KBM-7 (cell line): ENCODE results near the gene RFX1.
"Not testable (repeated sequence)": the region's sequence is repeated elsewhere in the genome, so short reads cannot be mapped to it uniquely, and the experiment has no call there.

ENCODE experiments used
- DNase-seq: peaks from one replicate; pipeline ENCODE4 v3.0.0-alpha.2; 2015
- in situ Hi-C: fragments of 300-500 bp; cut with MboI; formaldehyde crosslinking; loops from 2 replicates; pipeline ENCODE4 v1.14.3; 2020; ENCODE audit warnings: low sequenced_read_pairs, low pct_unique_long_range_greater_than_20kb, mixed read lengths

RFX1 gene

DNA sequence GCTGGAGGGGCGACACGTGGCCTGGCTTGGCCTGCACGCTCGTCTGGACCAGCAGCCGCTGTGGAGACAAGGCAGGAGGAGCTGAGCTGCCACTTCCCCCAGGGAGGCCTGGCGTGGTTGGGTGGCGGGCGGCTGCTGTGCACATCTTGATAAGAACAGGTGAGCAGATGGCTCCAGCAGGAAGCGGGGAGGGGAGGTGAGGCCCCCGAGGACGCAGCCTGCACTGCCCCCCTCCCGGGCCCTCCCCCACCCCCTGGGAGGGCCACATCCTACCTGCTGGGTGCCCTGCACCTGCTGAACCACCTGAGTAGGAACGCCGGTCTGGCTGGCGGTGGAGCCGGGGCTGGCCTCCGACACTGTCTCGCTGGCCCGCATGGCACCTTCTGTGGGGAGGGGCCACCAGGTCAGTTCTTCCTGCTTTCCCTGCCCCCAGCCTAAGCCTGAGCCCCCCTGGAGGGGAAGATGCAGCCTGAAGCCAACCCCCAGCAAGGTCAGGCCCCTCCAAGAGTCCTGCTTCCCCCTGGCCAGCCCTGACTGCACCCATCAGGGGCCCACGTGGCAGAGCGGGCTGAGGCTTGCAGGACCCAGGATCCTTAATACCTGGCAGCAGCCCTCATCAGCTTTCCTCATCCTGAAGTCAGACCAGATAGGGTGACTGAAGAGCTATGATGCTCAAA is 22.8 kb downstream of the RFX1 start:
- in situ Hi-C loops = no loop called here
- no peak for DNase-seq

DNA sequence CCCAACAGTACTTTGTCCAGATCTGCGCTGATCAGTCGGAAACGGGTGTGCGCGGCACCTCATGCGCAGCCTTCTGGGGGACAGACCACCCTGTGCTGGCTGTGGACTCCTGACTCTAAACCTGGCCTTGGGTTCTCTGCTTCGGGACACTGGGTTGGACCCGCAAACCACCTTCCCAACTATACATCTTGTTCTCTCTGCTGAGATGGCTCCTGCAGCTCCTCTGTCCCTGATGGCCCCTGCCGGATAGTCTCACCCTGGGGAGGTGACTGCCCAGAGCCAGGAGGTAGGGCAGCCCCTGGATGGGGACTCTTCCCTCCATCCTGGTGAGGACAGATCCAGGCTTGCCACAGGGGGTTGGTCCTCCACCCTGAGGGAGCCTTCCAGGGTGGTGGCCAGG is 23.3 kb downstream of the RFX1 start:
- in situ Hi-C loops = no loop called here

DNA sequence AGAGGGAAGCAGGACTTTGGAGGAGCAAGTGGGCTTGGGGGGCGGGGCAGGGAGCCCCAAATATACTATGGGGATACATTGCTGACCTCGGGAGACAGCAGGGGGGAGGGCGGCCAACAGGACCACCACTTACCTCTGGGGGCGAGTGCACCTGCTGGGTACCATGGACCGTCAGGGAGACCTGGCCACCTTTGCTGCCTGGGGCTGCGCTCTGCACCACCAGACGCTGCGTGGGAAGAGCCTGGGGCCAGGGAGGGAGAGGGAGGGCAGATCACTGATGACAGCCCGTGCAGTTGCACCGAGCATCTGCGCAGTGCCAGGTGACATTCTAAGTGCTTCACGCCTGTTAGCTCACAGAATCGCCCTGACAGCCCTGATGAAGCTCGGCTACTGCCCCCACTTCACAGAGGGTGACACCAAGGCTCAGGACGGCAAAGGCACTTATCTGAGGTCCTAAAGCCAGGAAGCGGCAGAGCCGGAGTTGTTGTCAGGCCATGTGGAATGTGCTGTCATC is 24.1 kb downstream of the RFX1 start:
- in situ Hi-C loops = no loop called here
- no peak for DNase-seq

More for the DNA sequence above, 23.3 kb downstream of the RFX1 start:
- no peak for DNase-seq

DNA sequence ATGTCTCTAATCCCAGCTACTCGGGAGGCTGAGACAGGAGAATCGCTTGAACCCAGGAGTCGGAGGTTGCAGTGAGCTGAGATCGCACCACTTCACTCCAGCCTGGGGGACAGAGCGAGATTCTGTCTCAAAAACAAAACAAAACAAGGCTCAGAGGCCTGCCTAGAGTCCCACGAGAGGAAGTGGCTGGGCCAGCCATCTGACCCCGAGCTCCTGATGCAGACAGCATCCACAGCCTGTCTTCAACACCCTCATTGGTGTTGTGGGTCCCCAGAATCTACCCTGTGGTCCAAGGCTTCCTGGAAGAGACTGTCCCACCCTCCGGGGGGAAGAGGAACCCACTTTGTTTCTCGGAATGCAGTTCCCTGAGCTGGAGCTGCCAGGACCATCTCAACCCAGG is 24.7 kb downstream of the RFX1 start:
- in situ Hi-C loops = no loop called here
- DNase-seq = no peak

DNA sequence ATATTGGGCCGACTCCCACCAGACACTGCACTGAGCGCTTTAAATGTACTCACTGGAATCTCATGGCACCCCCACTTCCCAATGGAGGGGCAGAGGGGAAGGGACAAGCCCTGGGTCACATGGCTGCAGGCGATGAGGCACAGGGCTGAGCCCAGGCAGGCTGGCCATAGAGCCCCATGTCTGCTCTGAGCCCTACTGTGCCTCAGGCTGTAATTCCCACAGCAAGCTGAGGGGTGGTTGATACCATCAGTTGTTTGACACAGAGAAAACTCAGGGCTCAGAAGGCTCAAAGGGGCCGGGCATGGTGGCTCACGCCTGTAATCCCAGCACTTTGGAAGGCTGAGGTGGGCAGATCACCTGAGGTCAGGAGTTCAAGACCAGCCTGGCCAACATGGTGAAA is 25.1 kb downstream of the RFX1 start:
- in situ Hi-C loops = no loop called here
- DNase-seq = no peak

DNA sequence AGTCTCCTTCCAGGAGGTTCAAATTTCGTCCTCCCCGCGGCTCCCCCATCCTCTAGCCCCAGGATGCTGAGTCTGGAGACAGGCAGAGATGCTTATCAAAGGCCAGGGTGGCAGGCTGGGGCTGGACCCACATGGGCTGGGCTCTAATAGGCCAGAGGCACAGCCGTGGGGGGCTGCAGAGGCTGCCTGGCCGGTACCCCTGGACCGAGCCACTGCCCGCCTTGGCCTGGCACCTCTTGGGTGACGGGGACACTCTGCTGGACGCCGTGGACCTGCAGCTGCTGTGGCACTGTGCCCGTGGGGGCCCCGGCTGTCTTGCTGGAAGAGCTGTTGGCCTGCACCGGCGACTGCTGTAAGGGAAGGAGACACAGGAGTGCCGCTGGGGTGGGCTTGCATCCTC is 25.8 kb downstream of the RFX1 start:
- no peak for DNase-seq
- in situ Hi-C loops = no loop called here

DNA sequence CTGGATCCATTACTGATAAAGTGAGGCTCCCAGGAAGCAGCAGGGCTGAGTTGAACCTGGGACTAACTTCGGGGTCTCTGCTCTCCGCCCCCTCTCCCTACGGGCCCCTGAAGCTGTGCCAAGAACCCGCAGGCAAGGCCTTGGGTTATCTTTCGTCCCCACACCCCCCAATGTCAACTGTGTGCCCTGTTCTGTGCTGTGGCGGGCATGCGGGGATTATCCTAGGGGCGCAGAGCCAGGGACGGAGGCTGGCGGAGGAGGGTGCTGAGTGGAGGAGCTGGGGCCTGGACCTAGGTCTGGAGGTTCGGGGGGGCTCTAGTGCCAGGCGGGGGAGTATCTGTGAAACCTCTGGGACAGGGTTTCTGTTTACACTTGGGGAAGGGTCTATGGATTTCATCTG is 26.4 kb downstream of the RFX1 start:
- in situ Hi-C loops = no loop called here
- no peak for DNase-seq

DNA sequence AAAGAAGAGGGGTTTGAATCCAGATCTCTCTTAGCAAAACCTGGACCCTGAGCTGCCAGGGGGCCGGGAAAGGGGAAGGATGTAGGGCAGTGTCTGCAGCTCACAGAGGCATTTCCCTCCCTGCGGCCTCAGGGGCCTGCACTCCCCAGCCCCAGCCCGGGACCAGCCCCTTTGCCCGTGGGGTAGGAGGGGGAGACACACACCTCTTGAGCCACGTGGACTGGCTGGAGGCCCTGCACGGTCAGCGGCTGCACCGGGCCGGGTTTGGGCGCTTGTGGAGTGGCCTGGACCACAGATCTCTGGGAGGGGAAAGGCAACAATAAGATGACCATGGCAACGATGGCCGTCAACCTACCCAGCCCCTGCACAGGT is 26.9 kb downstream of the RFX1 start:
- no peak for DNase-seq
- in situ Hi-C loops = no loop called here

DNA sequence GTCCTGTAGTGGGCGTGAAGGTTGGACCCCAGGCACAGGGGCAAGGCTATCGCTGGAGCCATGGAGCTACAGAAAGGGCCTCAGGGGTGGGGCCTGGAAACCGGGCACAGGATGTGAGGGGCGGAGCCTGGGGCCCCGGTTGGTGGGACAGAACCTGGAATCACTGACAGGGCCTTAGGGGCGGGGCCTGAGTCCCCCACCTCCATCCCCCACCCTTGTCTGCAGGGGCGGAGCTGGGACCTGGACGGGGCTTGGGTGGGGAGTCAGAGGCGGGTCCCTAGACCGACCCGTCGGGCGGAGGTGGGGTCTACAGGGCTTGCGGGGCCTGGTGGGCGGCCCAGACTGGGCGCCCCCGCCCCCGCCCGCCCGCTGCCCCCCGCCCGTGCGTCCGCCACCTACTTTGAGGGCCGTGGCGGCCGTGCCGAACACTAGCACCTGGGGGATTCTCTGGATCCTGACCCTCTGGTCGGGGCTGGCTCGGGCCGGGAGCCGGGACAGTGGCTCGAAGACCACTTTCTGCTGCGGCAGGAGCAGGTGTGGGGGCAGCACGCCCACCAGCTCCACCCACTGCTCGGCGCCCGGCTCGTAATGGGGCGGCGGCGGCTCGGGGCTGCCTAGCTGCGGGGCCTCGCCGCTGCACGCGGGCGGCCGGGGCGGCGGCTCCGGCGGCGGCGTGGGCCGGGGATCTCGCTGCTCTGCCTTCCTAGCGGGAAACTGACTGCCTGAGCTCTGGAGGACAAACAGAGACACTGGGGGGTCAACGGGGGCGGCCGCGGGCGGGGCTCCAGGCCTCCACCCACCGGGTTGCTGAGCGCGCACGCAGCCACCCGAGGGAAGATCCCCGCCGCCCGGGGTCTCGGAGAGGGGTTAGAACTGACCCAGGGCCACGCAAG is 27.5 kb downstream of the RFX1 start:
- DNase-seq = no peak
- in situ Hi-C loops = no loop called here

DNA sequence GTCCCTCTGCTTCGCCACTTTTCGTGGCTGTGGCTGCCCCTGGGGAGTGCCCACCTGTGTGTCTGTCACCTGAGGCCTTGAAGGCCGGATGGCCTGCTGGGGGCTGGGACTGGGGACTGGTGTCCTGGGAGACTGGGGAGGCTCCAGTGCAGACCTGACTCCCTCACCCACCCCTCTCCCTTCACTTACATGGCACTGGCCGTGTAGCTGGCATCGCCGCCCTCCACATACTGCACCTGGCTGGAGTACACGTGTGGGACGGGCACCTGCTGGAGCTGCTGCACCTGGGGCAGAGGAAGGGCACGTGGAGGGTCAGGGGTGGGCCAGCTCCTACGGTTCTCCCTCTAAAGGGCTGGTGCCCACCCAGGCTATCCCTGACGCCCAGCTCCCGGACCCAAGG is 28.3 kb downstream of the RFX1 start:
- no peak for DNase-seq

DNA sequence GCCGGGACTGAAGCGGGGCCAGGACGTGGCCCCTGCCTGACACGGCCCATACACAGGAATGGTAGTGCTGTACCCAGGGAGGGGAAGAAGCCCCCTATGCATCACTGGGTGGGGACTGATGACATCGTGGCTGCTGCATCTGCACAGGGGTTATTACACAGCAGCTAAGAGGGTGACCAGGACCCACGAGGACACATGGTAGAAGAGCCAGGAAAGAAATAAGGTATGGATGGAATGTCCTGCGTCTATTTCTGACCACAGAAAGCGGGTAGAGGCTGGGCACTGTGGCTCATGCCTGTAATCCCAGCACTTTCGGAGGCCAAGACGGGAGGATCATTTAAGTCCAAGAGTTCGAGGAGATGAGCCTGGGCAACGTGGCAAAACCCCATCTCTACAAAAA is 29.7 kb downstream of the RFX1 start:
- in situ Hi-C loops = no loop called here
- DNase-seq = no peak

More for the DNA sequence above, 28.3 kb downstream of the RFX1 start:
- in situ Hi-C loops = no loop called here

DNA sequence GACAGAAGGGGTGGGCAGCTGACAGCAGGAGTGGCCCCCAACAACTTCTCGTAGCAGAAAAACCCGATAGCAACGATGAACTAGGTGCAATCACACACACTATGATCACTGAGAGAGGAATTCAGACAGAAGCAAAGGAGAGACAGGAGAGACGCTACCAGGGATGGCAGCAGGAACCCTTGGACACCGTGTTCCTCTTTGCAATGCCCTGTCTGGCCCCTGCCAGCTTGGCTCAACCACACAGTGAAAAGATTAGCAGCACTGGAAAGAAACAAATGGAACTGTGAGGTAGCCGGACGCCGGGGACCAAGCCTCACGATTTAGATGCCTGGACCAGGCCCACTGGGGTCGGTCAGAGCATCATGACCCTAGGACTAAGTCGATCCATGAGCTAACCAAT is 30.2 kb downstream of the RFX1 start:
- in situ Hi-C loops = no loop called here
- no peak for DNase-seq

DNA sequence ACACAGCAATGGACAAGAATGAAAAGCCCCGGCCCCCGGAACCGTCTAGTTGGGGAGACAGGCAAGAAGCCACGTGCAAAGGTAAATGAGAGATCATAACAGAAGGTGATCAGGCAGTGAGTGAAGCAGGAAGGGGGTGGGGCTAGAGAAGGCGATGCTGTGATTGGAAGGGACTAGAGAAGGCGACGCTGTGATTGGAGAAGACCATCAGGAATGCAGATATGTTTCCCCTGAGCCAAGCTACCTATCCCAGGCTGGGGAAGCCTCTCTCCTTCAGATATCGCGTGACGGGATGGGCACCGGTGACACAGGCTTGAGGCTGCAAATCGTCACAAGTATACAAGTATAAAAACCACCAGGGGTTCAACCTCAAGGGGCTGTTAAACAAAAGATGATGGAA is 32.0 kb downstream of the RFX1 start:
- in situ Hi-C loops = no loop called here
- DNase-seq = no peak

DNA sequence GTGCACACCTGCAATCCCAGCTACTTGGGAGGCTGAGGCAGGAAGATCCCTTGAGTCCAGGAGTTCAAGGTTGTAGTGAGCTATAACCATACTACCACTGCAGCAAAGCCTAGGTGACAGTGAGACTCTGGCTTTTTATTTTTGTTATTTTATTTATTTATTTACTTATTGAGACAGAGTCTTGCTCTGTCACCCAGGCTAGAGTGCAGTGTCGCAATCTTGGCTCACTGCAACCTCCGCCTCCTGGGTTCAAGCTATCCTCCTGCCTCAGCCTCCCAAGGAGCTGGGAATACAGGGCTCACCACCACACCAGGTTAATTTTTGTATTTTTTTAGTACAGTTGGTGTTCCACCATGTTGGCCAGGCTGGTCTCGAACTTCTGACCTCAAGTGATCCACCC is 32.6 kb downstream of the RFX1 start:
- DNase-seq, in situ Hi-C loops: not testable (repeated sequence)

DNA sequence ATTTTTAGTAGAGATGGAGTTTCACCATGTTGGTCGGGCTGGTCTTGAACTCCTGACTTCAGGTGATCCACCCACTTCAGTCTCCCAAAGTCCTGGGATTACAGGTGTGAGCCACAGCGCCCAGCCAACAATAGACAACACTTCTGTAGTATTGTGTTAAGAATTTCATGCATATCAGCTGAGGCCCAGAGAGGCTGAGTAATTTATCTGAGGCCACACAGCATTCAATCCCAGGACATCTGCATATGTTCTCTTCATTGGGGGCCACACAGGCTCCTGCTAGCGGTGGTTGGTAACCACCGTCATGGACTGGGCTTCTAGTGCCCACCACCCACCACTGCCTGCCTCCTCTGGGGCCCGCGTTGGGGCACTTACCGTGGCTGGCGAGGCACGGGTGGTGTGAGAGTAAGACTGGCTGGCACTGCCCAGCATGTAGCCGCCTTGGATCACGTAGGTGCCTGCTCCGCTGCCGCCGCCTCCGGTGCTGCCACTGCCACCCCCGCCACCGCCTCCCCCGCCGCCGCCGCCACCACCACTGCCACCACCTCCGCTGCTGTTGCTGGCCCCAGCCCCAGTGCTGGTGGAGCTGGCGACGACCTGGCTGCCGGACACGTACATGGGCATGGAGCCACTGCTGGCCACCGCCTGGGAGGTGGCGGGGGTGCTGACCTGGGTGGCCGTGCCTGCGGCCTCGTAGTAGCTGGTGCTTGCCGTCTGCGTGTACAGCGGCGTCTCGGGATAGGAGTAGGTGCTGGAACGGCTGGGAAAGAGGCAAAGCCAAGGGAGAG is 33.6 kb downstream of the RFX1 start:
- in situ Hi-C loops = no loop called here

DNA sequence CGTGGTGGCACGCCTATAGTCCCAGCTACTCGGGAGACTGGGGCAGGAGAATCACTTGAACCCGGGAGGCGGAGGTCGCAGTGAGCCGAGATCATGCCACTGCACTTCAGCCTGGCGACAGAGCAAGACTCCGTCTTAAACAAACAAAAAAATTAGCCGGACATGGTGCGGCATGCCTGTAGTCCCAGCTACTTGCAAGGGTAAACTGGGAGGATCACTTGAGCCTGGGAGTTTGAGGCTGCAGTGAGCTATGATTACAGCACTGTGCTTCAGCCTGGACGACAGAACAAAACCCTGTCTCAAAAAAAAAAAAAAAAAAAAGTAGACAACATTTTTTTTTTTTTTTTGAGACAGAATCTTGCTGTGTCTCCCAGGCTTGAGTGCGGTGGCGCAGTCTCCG is 34.3 kb downstream of the RFX1 start:
- in situ Hi-C loops, DNase-seq: not testable (repeated sequence)

More for the DNA sequence above, 33.6 kb downstream of the RFX1 start:
- DNase-seq = no peak

DNA sequence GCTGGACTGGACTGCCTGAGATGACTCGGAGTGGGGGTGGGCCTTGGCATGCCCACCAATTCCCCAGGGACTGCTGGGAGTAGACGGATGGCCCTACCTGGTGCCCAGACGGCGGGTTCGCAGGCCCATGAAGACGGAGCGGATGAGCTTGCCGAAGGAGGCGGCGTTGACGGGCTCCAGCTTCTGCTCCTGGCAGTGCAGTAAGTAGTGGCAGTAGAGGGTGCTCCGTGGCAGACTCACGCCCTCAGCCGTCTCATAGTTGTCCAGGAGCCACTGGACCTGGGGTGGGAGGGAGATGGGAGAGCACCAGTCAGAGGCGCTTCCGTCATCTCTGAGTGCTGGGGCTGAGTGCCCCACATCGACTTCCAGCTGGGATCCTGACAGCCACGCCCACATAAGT is 36.2 kb downstream of the RFX1 start:
- no peak for DNase-seq
- in situ Hi-C loops = no loop called here

DNA sequence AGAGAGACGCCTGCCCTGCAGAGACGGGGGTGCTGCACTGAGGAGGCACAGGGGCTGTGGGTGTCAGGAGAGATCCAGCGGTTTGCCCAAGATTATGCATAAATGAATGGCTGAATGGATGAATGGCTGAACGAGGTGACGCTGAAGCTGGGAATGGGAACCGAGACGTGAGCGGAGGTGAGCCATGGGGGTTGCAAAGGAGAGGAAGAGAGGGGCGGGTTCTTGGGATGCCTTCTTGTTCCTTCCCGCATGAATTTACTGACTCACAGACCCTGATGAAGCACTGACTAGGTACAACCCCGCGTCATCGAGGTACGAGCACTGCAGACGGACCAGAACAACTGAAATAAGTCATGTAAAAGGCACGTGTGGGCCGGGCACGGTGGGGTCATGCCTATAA is 37.1 kb downstream of the RFX1 start:
- no peak for DNase-seq

DNA sequence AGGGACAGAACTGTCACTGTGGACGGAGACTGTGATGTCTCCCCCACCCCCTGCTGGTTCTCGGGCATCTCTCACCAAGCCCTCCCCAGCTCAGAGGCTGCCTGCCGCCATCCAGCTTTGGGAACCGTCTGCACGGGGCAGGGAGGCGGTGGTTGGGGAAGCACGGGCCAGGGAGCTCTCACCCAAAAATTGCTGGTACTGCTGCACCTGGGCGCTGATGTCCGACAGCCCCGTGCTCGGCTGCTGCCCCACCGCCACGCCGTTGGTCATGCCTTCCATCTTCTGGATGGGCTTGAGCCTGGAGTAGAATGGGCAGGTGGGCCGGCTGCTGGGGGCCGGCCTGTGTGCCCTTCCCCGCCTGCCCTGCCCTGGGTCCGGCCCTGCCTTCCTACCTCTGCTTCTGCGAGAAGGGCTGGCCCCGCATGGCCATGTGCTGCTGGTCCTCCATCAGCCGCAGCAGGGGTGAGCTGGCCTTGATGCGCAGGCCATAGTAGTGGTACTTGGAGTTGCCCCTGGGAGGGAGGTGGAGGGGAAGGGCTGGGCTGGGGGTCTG is 37.7 kb downstream of the RFX1 start:
- in situ Hi-C loops = no loop called here
- no peak for DNase-seq

More for the DNA sequence above, 37.1 kb downstream of the RFX1 start:
- in situ Hi-C loops = no loop called here
